Activated CD8-positive, alpha-beta T cell treated with anti-CD3 and anti-CD28 coated beads for 36 hours (primary cell): ENCODE measurements around the gene NPTXR. TPM values are rescaled to one million over a fixed set of nuclear protein-coding genes. Genes with fewer than 3 reads are reported as not detected.

ENCODE experiments used
- ATAC-seq: fragments of 200-7000 bp; cut with Tn5 transposase; one replicate; pipeline ENCODE4 v1.10.0; 2021; ENCODE audit warnings: mild to moderate bottlenecking, moderate library complexity
- CTCF ChIA-PET: fragments of 350-600 bp; sonication (Branson Sonifier 250); formaldehyde crosslinking; loops from one replicate; lab custom pipeline; 2021; ENCODE audit warnings: antibody characterized with exemption; lab: Charles Lee
- POLR2A ChIA-PET: fragments of 350-600 bp; sonication (Branson Sonifier 250); formaldehyde crosslinking; loops from one replicate; lab custom pipeline; 2021; ENCODE audit warnings: antibody characterized with exemption; lab: Charles Lee
- DNase-seq: peaks from one replicate; pipeline ENCODE4 v3.0.0-alpha.2; 2020
- H3K27ac Mint-ChIP-seq: one replicate; pipeline ENCODE4 v1.8.0; 2021; ENCODE audit warnings: mild to moderate bottlenecking, mixed read lengths
- H3K27me3 Mint-ChIP-seq: one replicate; pipeline ENCODE4 v1.8.0; 2021; ENCODE audit warnings: mixed read lengths
- H3K36me3 Mint-ChIP-seq: one replicate; pipeline ENCODE4 v1.8.0; 2021; ENCODE audit warnings: low read depth, mixed read lengths
- H3K4me1 Mint-ChIP-seq: one replicate; pipeline ENCODE4 v1.8.0; 2021; ENCODE audit warnings: low read depth, mixed read lengths
- H3K4me3 Mint-ChIP-seq: one replicate; pipeline ENCODE4 v1.8.0; 2021; ENCODE audit warnings: mild to moderate bottlenecking, moderate library complexity, mixed read lengths
- H3K9me3 Mint-ChIP-seq: one replicate; pipeline ENCODE4 v1.8.0; 2021; ENCODE audit warnings: mixed read lengths
- CTCF ChIP-seq: fragments of 200-600 bp; IDR thresholded peaks from one replicate; pipeline ENCODE4 v1.8.0; 2022; ENCODE audit warnings: antibody characterized with exemption, mild to moderate bottlenecking
- intact Hi-C: fragments of 100-400 bp; cut with micrococcal nuclease; formaldehyde crosslinking; loops from one replicate; pipeline ENCODE4 v1.10.0; 2022
- total RNA-seq, 2 experiments: library from RNA; stranded (reverse); gene quantifications; one replicate each; pipeline ENCODE4 v1.2.3, GENCODE V29; 2021

Gene NPTXR
- total RNA-seq, 2 experiments from 2014 or later, result 0.69 to 0.83 TPM

GRCh38 chr22:38882972-38883622 lies 39.3 kb upstream of the NPTXR start:
- POLR2A ChIA-PET, result interaction anchor here (0.6 to 1.2 kb wide), 3 partner anchors 17 to 66 kb away, joined by 3 read pairs; no protein-coding TSS in a partner anchor
- ATAC-seq, result no peak
- intact Hi-C loops, result no loop called here
- DNase-seq, result no peak
- Mint-ChIP-seq H3K9me3 (no peaks in the 10 kb centered on the region), H3K36me3 (no peaks in the 10 kb centered on the region), H3K27ac (no peak overlapping the region), H3K27me3 (no peaks in the 10 kb centered on the region), H3K4me1 (peaks cover 24% of the 10 kb centered on the region), H3K4me3 (no peak overlapping the region)
- TF ChIP-seq CTCF, result no peak
- CTCF ChIA-PET, result interaction anchor here (1.5 to 2.8 kb wide), 2 partner anchors 14 to 120 kb away, joined by 4 to 7 read pairs; no protein-coding TSS in a partner anchor

- ATAC-seq (no peak), DNase-seq (no peak)
- Mint-ChIP-seq H3K27ac (no peak overlapping the region), H3K4me3 (no peak overlapping the region), H3K27me3 (no peaks in the 10 kb centered on the region), H3K9me3 (no peaks in the 10 kb centered on the region), H3K4me1 (peaks cover 24% of the 10 kb centered on the region), H3K36me3 (no peaks in the 10 kb centered on the region)
- intact Hi-C loops, result no loop called here
- ChIA-PET POLR2A (interaction anchor here (0.7 to 1.2 kb wide), 2 partner anchors 17 kb away, joined by 3 read pairs; no protein-coding TSS in a partner anchor), CTCF (interaction anchor here (1.3 to 2.8 kb wide), 3 partner anchors 13 to 121 kb away, joined by 3 to 7 read pairs (median 4); no protein-coding TSS in a partner anchor)
- TF ChIP-seq CTCF, result no peak
These were observed 38.4 kb upstream of the NPTXR start for GRCh38 chr22:38881997-38882879.

- H3K36me3 Mint-ChIP-seq, result no peaks in the 10 kb centered on the region
- no peak overlapping the region for H3K4me3 Mint-ChIP-seq
- no peak for TF ChIP-seq CTCF
- intact Hi-C loops, result no loop called here
- no peaks in the 10 kb centered on the region for H3K9me3 Mint-ChIP-seq
- no peak for DNase-seq
- peaks cover 23% of the 10 kb centered on the region for H3K4me1 Mint-ChIP-seq
- CTCF ChIA-PET, result interaction anchor here (1.3 to 2.8 kb wide), 3 partner anchors 12 to 122 kb away, joined by 3 to 7 read pairs (median 4); no protein-coding TSS in a partner anchor
- no peak overlapping the region for H3K27ac Mint-ChIP-seq
- POLR2A ChIA-PET, result interaction anchor here (0.8 to 1.2 kb wide), 2 partner anchors 17 to 20 kb away, joined by 3 to 4 read pairs; no protein-coding TSS in a partner anchor
- no peaks in the 10 kb centered on the region for H3K27me3 Mint-ChIP-seq
- no peak for ATAC-seq
These were observed 37.6 kb upstream of the NPTXR start for GRCh38 chr22:38881464-38881871.

- no peak for TF ChIP-seq CTCF
- H3K27ac Mint-ChIP-seq, result no peak overlapping the region
- no peak overlapping the region for H3K4me3 Mint-ChIP-seq
- no peaks in the 10 kb centered on the region for H3K9me3 Mint-ChIP-seq
- ATAC-seq (no peak), DNase-seq (no peak)
- intact Hi-C loops, result loop anchor here (10.0 kb wide), 1 partner anchor 235 kb away; no protein-coding TSS in a partner anchor
- H3K4me1 Mint-ChIP-seq, result peaks cover 27% of the 10 kb centered on the region
- POLR2A ChIA-PET, result interaction anchor here (0.9 kb wide), 1 partner anchor 10 kb away, joined by 3 read pairs; no protein-coding TSS in a partner anchor
- H3K27me3 Mint-ChIP-seq, result no peaks in the 10 kb centered on the region
- H3K36me3 Mint-ChIP-seq, result no peaks in the 10 kb centered on the region
- CTCF ChIA-PET, result no interaction called here
These were observed 36.1 kb upstream of the NPTXR start for GRCh38 chr22:38879961-38880360.
